ENCODE data around the gene BBOF1. TPM values are rescaled to one million over a fixed set of nuclear protein-coding genes. Genes with fewer than 3 reads are reported as not detected.
"Not testable (repeated sequence)": the region's sequence is repeated elsewhere in the genome, so short reads cannot be mapped to it uniquely, and the experiment has no call there.

Gene BBOF1
- total and polyA plus RNA-seq, 2 experiments from 2014 or later, result 4.1 to 7.1 TPM

GRCh38 chr14:73977896-73978295, 41.3 kb upstream of the BBOF1 start:
- DNase-seq (ENCODE audit: low spot score), result no peak
- Histone ChIP-seq H3K9me3 (ENCODE audit: low read depth) (no peaks in the 10 kb centered on the region), H3K4me3 (no peak overlapping the region), H3K79me2 (no peaks in the 10 kb centered on the region), H2AFZ (no peak overlapping the region), H3K9me2 (replicated peaks; ENCODE audit: insufficient read depth) (no peaks in the 10 kb centered on the region), H3K4me2 (peak overlapping the region; percentile 22), H3K27ac (peak overlapping the region; percentile 72), H3K4me1 (ENCODE audit: insufficient read depth) (peaks cover 28% of the 10 kb centered on the region), H3K27me3 (no peaks in the 10 kb centered on the region), H3K36me3 (replicated peaks; ENCODE audit: insufficient read depth, low read depth) (no peaks in the 10 kb centered on the region), H4K20me1 (ENCODE audit: insufficient read depth, poor library complexity, severe bottlenecking) (no peaks in the 10 kb centered on the region)
- WGBS (ENCODE audit: low lambda C conversion rate, missing lambda C conversion rate), result 47% methylated on average over 4 of the region's 4 CpGs
- TF ChIP-seq EZH2 (IDR thresholded peaks at IDR 0.05; ENCODE audit: borderline replicate concordance) (no peak), CTCF (IDR thresholded peaks at IDR 0.05; ENCODE audit: poor library complexity) (no peak), EZH2phosphoT487 (IDR thresholded peaks at IDR 0.05; ENCODE audit: low read depth, severe bottlenecking, unreplicated experiment) (no peak)

DNA sequence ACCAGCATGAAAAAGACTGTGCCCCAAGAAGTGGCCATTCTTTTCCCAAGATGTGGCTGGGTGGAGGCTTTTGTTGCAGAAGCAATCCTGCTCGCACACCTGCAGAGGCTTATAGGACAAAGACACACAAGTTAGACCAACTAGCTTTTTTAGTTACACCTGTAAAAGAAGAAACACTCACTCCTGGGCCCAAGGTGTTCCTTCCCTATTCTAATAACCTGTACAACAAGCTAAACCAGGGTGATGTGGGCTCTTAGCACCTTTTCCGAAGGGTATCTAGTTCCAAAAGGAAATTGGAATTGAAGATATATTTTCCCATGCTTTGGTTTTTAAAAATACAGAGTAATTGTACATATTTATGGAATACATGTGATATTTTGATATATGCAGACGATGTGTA, 31.1 kb upstream of the BBOF1 start:
- no peak for DNase-seq (ENCODE audit: low spot score)
- no peaks in the 10 kb centered on the region for H3K27me3 ChIP-seq
- TF ChIP-seq EZH2 (IDR thresholded peaks at IDR 0.05; ENCODE audit: borderline replicate concordance) (no peak), EZH2phosphoT487 (IDR thresholded peaks at IDR 0.05; ENCODE audit: low read depth, severe bottlenecking, unreplicated experiment) (no peak), CTCF (IDR thresholded peaks at IDR 0.05; ENCODE audit: poor library complexity) (no peak)
- H3K9me2 ChIP-seq (replicated peaks; ENCODE audit: insufficient read depth), result no peaks in the 10 kb centered on the region
- no peak overlapping the region for H3K27ac ChIP-seq
- peaks cover 6% of the 10 kb centered on the region for H3K4me1 ChIP-seq (ENCODE audit: insufficient read depth)
- no peaks in the 10 kb centered on the region for H4K20me1 ChIP-seq (ENCODE audit: insufficient read depth, poor library complexity, severe bottlenecking)
- WGBS (ENCODE audit: low lambda C conversion rate, missing lambda C conversion rate), result 95% methylated on average over 3 of the region's 3 CpGs
- H3K4me2 ChIP-seq, result no peak overlapping the region
- no peaks in the 10 kb centered on the region for H3K9me3 ChIP-seq (ENCODE audit: low read depth)
- H3K36me3 ChIP-seq (replicated peaks; ENCODE audit: insufficient read depth, low read depth), result no peaks in the 10 kb centered on the region
- peaks cover 17% of the 10 kb centered on the region for H3K79me2 ChIP-seq
- no peak overlapping the region for H3K4me3 ChIP-seq
- no peak overlapping the region for H2AFZ ChIP-seq

- not testable (repeated sequence) for H3K27me3 ChIP-seq; H4K20me1 ChIP-seq (ENCODE audit: insufficient read depth, poor library complexity, severe bottlenecking); H3K4me1 ChIP-seq (ENCODE audit: insufficient read depth); H3K9me2 ChIP-seq (replicated peaks; ENCODE audit: insufficient read depth); H3K36me3 ChIP-seq (replicated peaks; ENCODE audit: insufficient read depth, low read depth); H3K4me2 ChIP-seq; DNase-seq (ENCODE audit: low spot score); H3K27ac ChIP-seq; H3K9me3 ChIP-seq (ENCODE audit: low read depth); H2AFZ ChIP-seq; H3K4me3 ChIP-seq
- 84% methylated on average over 7 of the region's 7 CpGs for WGBS (ENCODE audit: low lambda C conversion rate, missing lambda C conversion rate)
- peaks cover 19% of the 10 kb centered on the region for H3K79me2 ChIP-seq
Observed at GRCh38 chr14:73988656-73989055, 30.5 kb upstream of the BBOF1 start.

DNA sequence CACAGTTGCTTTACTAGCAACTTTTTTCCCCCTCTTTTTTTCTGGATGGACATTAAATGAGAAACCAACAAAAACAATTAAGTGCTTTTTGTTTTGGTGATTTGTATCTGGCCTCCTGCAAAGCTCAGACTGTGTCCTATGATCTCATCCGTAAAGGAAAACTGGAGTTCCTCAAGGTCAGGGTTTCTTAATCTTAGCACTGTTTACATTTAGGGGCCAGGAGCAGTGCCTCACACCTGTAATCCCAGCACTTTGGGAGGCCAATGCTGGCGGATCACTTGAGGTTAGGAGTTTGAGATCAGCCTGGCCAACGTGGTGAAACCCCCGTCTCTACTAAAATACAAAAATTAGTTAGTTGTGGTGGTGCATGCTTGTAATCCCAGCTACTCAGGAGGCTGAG, 28.1 kb upstream of the BBOF1 start:
- no peak for TF ChIP-seq EZH2 (IDR thresholded peaks at IDR 0.05; ENCODE audit: borderline replicate concordance)
- Histone ChIP-seq H3K4me2 (no peak overlapping the region), H3K9me3 (ENCODE audit: low read depth) (no peaks in the 10 kb centered on the region), H3K36me3 (replicated peaks; ENCODE audit: insufficient read depth, low read depth) (no peaks in the 10 kb centered on the region), H3K79me2 (peaks cover 33% of the 10 kb centered on the region), H3K27ac (peak overlapping the region; percentile 31), H3K4me1 (ENCODE audit: insufficient read depth) (peaks cover 6% of the 10 kb centered on the region), H2AFZ (no peak overlapping the region), H3K9me2 (replicated peaks; ENCODE audit: insufficient read depth) (no peaks in the 10 kb centered on the region), H4K20me1 (ENCODE audit: insufficient read depth, poor library complexity, severe bottlenecking) (no peaks in the 10 kb centered on the region), H3K27me3 (no peaks in the 10 kb centered on the region), H3K4me3 (no peak overlapping the region)
- no peak for DNase-seq (ENCODE audit: low spot score)
- WGBS (ENCODE audit: low lambda C conversion rate, missing lambda C conversion rate), result 58% methylated on average over 4 of the region's 4 CpGs

- H2AFZ ChIP-seq; H3K9me3 ChIP-seq (ENCODE audit: low read depth); H3K9me2 ChIP-seq (replicated peaks; ENCODE audit: insufficient read depth); H3K27me3 ChIP-seq; H4K20me1 ChIP-seq (ENCODE audit: insufficient read depth, poor library complexity, severe bottlenecking); DNase-seq (ENCODE audit: low spot score); H3K36me3 ChIP-seq (replicated peaks; ENCODE audit: insufficient read depth, low read depth); H3K4me3 ChIP-seq: not testable (repeated sequence)
- Histone ChIP-seq H3K4me2 (peak overlapping the region; percentile 71), H3K79me2 (peaks cover 31% of the 10 kb centered on the region), H3K4me1 (ENCODE audit: insufficient read depth) (peaks cover 11% of the 10 kb centered on the region), H3K27ac (peak overlapping the region; percentile 94)
- 85% methylated on average over 7 of the region's 7 CpGs for WGBS (ENCODE audit: low lambda C conversion rate, missing lambda C conversion rate)
Observed at GRCh38 chr14:73994926-73995325, 24.2 kb upstream of the BBOF1 start.
